H1 (cell line): ENCODE data around the gene INPP5K. TPM values are rescaled to one million over a fixed set of nuclear protein-coding genes. Genes with fewer than 3 reads are reported as not detected.

Source experiments
- EP300 ChIP-seq, 2 experiments: IDR thresholded peaks; 1 replicate in 1 of 2; 2 replicates in 1 of 2; pipeline ENCODE4 v1.6.1; 2011 to 2012; ENCODE audit warnings: low read depth in 2 of 2, low read length in 2 of 2, mild to moderate bottlenecking in 2 of 2, borderline replicate concordance in 1 of 2, inconsistent platforms in 1 of 2, moderate library complexity in 1 of 2
- GABPA ChIP-seq: IDR thresholded peaks from 2 replicates; pipeline ENCODE4 v1.6.1; 2011; ENCODE audit warnings: mild to moderate bottlenecking, low read length, moderate library complexity, borderline replicate concordance; ENCODE audit not compliant: insufficient read depth
- KDM4A ChIP-seq: IDR thresholded peaks from one replicate; pipeline ENCODE4 v1.7.1; 2012; ENCODE audit warnings: low read depth, mild to moderate bottlenecking, moderate library complexity, low read length, inconsistent platforms; ENCODE audit not compliant: severe bottlenecking
- KDM5A ChIP-seq: fragments of 200-600 bp; IDR thresholded peaks from 2 replicates; pipeline ENCODE4 v1.7.1; 2012; ENCODE audit warnings: mild to moderate bottlenecking, low read length, inconsistent platforms, mixed read lengths
- POLR2A ChIP-seq, 2 experiments: IDR thresholded peaks; 1 replicate in 1 of 2; 2 replicates in 1 of 2; pipeline ENCODE4 v1.6.1; 2011; ENCODE audit warnings: low read depth in 2 of 2, low read length in 2 of 2, mild to moderate bottlenecking in 2 of 2; ENCODE audit errors: control extremely low read depth in 1 of 2
- POLR2AphosphoS5 ChIP-seq: IDR thresholded peaks from 2 replicates; pipeline ENCODE4 v1.6.1; 2011; ENCODE audit warnings: low read depth, low read length
- RNF2 ChIP-seq: fragments of 200-900, 300-1000 bp; sonication (generic); IDR thresholded peaks from 2 replicates; pipeline ENCODE4 v1.7.1; 2016; ENCODE audit warnings: borderline replicate concordance, low read depth, mild to moderate bottlenecking, antibody characterized with exemption, low read length; ENCODE audit not compliant: poor library complexity, severe bottlenecking; ENCODE audit errors: missing control alignments
- SIN3A ChIP-seq, 2 experiments: IDR thresholded peaks in 1 of 2; conservative IDR thresholded peaks in 1 of 2; 2 replicates each; pipeline ENCODE4 v1.6.1; 2011 to 2012; ENCODE audit warnings: low read length in 2 of 2, improper control_type of control experiment in 1 of 2, low read depth in 1 of 2, mild to moderate bottlenecking in 1 of 2
- TAF1 ChIP-seq: IDR thresholded peaks from 2 replicates; pipeline ENCODE4 v1.6.1; 2011; ENCODE audit warnings: mild to moderate bottlenecking, low read depth, low read length
- polyA plus RNA-seq, 7 experiments: library from polyadenylated mRNA; depleted of rRNA in 3 of 7; stranded (reverse) in 5 of 7; unstranded in 2 of 7; fragments of >200 nt in 5 of 7; fragments of 200-250 nt in 2 of 7; gene quantifications; 1 replicate in 5 of 7; 2 replicates in 1 of 7; 4 replicates in 1 of 7; pipeline versions ENCODE4 v1.2.1 to v1.2.3, GENCODE V29; 2011 to 2013; ENCODE audit warnings: missing spikeins in 2 of 7, mixed read lengths in 2 of 7
- total RNA-seq: library from RNA; stranded (reverse); fragmentation: NEBNext Ultra II Directional; extraction: Animal tissue kit (Norgen Biotek cat#: 25700); gene quantifications from 2 replicates; pipeline ENCODE4 v1.2.1, GENCODE V29; 2021
- TF ChIP-seq, protein P1 (sequence below): IDR thresholded peaks from 2 replicates; pipeline ENCODE4 v1.6.1; 2012; ENCODE audit warnings: inconsistent platforms
- TF ChIP-seq, protein P2 (sequence below): IDR thresholded peaks from 2 replicates; pipeline ENCODE4 v1.6.1; 2012; ENCODE audit warnings: inconsistent platforms

The INPP5K gene
- total and polyA plus RNA-seq, 2 of the 8 experiments (the other 6 are each of a cell fraction or from before 2014, with no cell fraction given) = 21.0 to 24.1 TPM

DNA sequence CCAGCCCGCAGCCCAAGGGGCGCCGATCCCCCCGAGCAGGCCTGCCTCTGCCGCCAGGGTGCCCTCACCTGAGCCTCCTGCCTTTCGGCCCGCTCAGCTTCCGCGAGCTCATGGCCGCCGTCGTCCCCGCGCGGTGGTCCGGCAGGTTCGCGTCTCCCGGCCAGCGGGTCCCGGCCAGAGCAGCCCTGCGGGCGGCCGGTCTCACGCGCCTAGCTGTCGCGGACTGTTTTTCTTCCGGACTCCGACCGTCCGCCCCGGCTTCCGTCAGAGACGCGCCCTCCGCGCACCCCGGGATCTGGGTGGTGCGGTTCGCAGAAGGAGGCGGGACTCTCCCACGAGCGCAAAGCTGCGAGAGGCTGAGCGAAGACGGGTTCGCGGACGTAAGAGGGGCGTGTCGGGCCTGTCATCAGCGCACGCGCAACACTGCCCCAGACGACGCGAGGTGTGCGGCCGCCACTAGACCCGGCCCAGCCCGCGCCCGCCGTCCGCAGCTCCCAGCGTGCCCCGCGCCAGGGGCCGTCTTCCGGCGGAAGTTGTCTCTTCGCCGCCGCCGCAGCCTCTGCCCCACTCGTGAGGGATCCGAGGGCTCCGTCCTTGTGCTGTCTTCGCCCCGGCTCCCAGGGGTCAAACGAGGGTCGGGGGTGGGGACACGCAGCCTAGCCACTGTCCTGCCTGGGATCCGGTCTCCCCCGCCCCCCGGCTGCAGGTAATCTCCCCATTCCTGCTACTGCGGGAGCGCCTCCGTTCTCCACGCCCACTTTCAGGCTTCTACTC lies at the start of gene INPP5K (continued):
- TF ChIP-seq POLR2A (IDR thresholded peaks at IDR 0.05; ENCODE audit: control extremely low read depth in 1 of 2, low read depth in 2 of 2, low read length in 2 of 2) (peak in 1 of 2 experiments; percentile 81; a peak in 2 of 3 replicates), KDM4A (peak; percentile 74), RNF2 (no peak), TAF1 (peak; percentile 59; the same call in 1 of the 2 replicates), SIN3A (conservative IDR thresholded peaks at IDR 0.05 in 1 of 2, IDR thresholded peaks at IDR 0.05 in 1 of 2; ENCODE audit: low read depth in 1 of 2, low read length in 2 of 2) (peak; percentile 47 to 95; a peak in 2 of 4 replicates), POLR2AphosphoS5 (peak; percentile 77), EP300 (IDR thresholded peaks at IDR 0.05; ENCODE audit: borderline replicate concordance in 1 of 2, low read depth in 2 of 2, low read length in 2 of 2) (peak in 1 of 2 experiments; percentile 2; a peak in 1 of 3 replicates), GABPA (peak; percentile 90), KDM5A (0 out of 2 replicates have a peak, but pooled peaks have one; percentile 15)
- TF ChIP-seq, protein P1, sequence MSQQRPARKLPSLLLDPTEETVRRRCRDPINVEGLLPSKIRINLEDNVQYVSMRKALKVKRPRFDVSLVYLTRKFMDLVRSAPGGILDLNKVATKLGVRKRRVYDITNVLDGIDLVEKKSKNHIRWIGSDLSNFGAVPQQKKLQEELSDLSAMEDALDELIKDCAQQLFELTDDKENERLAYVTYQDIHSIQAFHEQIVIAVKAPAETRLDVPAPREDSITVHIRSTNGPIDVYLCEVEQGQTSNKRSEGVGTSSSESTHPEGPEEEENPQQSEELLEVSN = peak; percentile 26; the same call in 1 of the 2 replicates
- TF ChIP-seq, protein P2, sequence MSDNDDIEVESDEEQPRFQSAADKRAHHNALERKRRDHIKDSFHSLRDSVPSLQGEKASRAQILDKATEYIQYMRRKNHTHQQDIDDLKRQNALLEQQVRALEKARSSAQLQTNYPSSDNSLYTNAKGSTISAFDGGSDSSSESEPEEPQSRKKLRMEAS = peak; percentile 70; the same call in 1 of the 2 replicates
